WTC11 (cell line): Measurements from ENCODE around the gene ABCA1.

Experiments used
- ATF1 ChIP-seq: sonication (generic); formaldehyde crosslinking; IDR thresholded peaks from 2 replicates; pipeline ENCODE4 v1.8.1; 2023; ENCODE audit warnings: mild to moderate bottlenecking, moderate library complexity, missing genetic modification reagents
- CREB1 ChIP-seq: sonication (generic); formaldehyde crosslinking; IDR thresholded peaks from 2 replicates; pipeline ENCODE4 v1.8.0; 2023; ENCODE audit warnings: mild to moderate bottlenecking, missing genetic modification reagents
- ESRRA ChIP-seq: sonication (generic); formaldehyde crosslinking; IDR thresholded peaks from 2 replicates; pipeline ENCODE4 v1.8.1; 2022; ENCODE audit warnings: mild to moderate bottlenecking, missing genetic modification reagents, borderline replicate concordance
- FOXJ3 ChIP-seq: sonication (generic); formaldehyde crosslinking; IDR thresholded peaks from 2 replicates; pipeline ENCODE4 v1.9.0; 2021; ENCODE audit warnings: missing genetic modification reagents, mild to moderate bottlenecking, borderline replicate concordance
- FOXP1 ChIP-seq: sonication (generic); formaldehyde crosslinking; IDR thresholded peaks from 2 replicates; pipeline ENCODE4 v1.8.0; 2022; ENCODE audit warnings: missing genetic modification reagents, mild to moderate bottlenecking, moderate library complexity, borderline replicate concordance
- GABPB1 ChIP-seq: sonication (generic); formaldehyde crosslinking; IDR thresholded peaks from 2 replicates; pipeline ENCODE4 v1.8.1; 2023; ENCODE audit warnings: mild to moderate bottlenecking, missing genetic modification reagents
- JUN ChIP-seq: sonication (generic); formaldehyde crosslinking; IDR thresholded peaks from 2 replicates; pipeline ENCODE4 v1.8.0; 2023; ENCODE audit warnings: mild to moderate bottlenecking, missing genetic modification reagents
- KAT7 ChIP-seq: sonication (generic); formaldehyde crosslinking; IDR thresholded peaks from 2 replicates; pipeline ENCODE4 v1.8.1; 2023; ENCODE audit warnings: missing genetic modification reagents, mild to moderate bottlenecking, borderline replicate concordance
- ZNF396 ChIP-seq: fragments of 250-450 bp; sonication (Bioruptor Pico); IDR thresholded peaks from 2 replicates; pipeline ENCODE4 v1.8.0; 2021; ENCODE audit warnings: mild to moderate bottlenecking, moderate library complexity, borderline replicate concordance
- TF ChIP-seq, protein P1 (sequence below): fragments of 200-600 bp; IDR thresholded peaks from 2 replicates; pipeline ENCODE4 v1.8.0; 2022; ENCODE audit warnings: antibody characterized with exemption
- TF ChIP-seq, protein P2 (sequence below): sonication (generic); formaldehyde crosslinking; IDR thresholded peaks from 2 replicates; pipeline ENCODE4 v1.8.1; 2022; ENCODE audit warnings: mild to moderate bottlenecking, moderate library complexity, missing genetic modification reagents
- TF ChIP-seq, protein P3 (sequence below): sonication (generic); formaldehyde crosslinking; IDR thresholded peaks from 2 replicates; pipeline ENCODE4 v1.8.1; 2023; ENCODE audit warnings: mild to moderate bottlenecking, missing genetic modification reagents
- TF ChIP-seq, protein P4 (sequence below): sonication (generic); formaldehyde crosslinking; IDR thresholded peaks from 2 replicates; pipeline ENCODE4 v1.8.0; 2022; ENCODE audit warnings: mild to moderate bottlenecking, missing genetic modification reagents

- TF ChIP-seq, protein P1, sequence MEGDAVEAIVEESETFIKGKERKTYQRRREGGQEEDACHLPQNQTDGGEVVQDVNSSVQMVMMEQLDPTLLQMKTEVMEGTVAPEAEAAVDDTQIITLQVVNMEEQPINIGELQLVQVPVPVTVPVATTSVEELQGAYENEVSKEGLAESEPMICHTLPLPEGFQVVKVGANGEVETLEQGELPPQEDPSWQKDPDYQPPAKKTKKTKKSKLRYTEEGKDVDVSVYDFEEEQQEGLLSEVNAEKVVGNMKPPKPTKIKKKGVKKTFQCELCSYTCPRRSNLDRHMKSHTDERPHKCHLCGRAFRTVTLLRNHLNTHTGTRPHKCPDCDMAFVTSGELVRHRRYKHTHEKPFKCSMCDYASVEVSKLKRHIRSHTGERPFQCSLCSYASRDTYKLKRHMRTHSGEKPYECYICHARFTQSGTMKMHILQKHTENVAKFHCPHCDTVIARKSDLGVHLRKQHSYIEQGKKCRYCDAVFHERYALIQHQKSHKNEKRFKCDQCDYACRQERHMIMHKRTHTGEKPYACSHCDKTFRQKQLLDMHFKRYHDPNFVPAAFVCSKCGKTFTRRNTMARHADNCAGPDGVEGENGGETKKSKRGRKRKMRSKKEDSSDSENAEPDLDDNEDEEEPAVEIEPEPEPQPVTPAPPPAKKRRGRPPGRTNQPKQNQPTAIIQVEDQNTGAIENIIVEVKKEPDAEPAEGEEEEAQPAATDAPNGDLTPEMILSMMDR: peak; percentile 68
- no peak for TF ChIP-seq FOXJ3 (CRISPR knock-in tag)
- no peak for TF ChIP-seq ZNF396 (CRISPR knock-in tag)
- TF ChIP-seq FOXP1 (CRISPR knock-in tag): no peak
- no peak for TF ChIP-seq CREB1 (CRISPR knock-in tag)
- no peak for TF ChIP-seq ESRRA (CRISPR knock-in tag)
- TF ChIP-seq, protein P2, sequence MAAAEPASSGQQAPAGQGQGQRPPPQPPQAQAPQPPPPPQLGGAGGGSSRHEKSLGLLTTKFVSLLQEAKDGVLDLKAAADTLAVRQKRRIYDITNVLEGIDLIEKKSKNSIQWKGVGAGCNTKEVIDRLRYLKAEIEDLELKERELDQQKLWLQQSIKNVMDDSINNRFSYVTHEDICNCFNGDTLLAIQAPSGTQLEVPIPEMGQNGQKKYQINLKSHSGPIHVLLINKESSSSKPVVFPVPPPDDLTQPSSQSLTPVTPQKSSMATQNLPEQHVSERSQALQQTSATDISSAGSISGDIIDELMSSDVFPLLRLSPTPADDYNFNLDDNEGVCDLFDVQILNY (CRISPR knock-in tag): no peak
- TF ChIP-seq, protein P3, sequence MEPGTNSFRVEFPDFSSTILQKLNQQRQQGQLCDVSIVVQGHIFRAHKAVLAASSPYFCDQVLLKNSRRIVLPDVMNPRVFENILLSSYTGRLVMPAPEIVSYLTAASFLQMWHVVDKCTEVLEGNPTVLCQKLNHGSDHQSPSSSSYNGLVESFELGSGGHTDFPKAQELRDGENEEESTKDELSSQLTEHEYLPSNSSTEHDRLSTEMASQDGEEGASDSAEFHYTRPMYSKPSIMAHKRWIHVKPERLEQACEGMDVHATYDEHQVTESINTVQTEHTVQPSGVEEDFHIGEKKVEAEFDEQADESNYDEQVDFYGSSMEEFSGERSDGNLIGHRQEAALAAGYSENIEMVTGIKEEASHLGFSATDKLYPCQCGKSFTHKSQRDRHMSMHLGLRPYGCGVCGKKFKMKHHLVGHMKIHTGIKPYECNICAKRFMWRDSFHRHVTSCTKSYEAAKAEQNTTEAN: no peak
- TF ChIP-seq GABPB1 (CRISPR knock-in tag): no peak
- no peak for TF ChIP-seq ATF1 (CRISPR knock-in tag)
- no peak for TF ChIP-seq KAT7
- TF ChIP-seq, protein P4, sequence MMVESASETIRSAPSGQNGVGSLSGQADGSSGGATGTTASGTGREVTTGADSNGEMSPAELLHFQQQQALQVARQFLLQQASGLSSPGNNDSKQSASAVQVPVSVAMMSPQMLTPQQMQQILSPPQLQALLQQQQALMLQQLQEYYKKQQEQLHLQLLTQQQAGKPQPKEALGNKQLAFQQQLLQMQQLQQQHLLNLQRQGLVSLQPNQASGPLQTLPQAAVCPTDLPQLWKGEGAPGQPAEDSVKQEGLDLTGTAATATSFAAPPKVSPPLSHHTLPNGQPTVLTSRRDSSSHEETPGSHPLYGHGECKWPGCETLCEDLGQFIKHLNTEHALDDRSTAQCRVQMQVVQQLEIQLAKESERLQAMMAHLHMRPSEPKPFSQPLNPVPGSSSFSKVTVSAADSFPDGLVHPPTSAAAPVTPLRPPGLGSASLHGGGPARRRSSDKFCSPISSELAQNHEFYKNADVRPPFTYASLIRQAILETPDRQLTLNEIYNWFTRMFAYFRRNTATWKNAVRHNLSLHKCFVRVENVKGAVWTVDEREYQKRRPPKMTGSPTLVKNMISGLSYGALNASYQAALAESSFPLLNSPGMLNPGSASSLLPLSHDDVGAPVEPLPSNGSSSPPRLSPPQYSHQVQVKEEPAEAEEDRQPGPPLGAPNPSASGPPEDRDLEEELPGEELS (CRISPR knock-in tag): no peak
- no peak for TF ChIP-seq JUN (CRISPR knock-in tag)
These were observed 184.5 kb downstream of the ABCA1 start for GRCh38 chr9:104743376-104743985.
